Stimulated activated naive B cell treated with anti-CD40 and anti-IgM and Interleukin-4, amounts not matched to agents 10 μg/mL and 1 μg/mL and 100 μg/mL, for 72 hours (primary cell): ENCODE results near the gene HRH1.
"Not testable (repeated sequence)": the region's sequence is repeated elsewhere in the genome, so short reads cannot be mapped to it uniquely, and the experiment has no call there.

Source experiments
- ATAC-seq, 2 donors: fragments of 150-1000 bp; cut with Tn5 transposase; replicated peaks; 2 replicates each; pipeline ENCODE4 v1.10.0; 2021; ENCODE audit warnings: moderate library complexity in 1 of 2
- DNase-seq: peaks from one replicate; pipeline ENCODE4 v3.0.0; 2021
- H3K27ac Mint-ChIP-seq: one replicate; pipeline ENCODE4 v1.8.0; 2022; ENCODE audit warnings: mild to moderate bottlenecking, mixed read lengths
- H3K27me3 Mint-ChIP-seq, 2 donors: one replicate each; pipeline ENCODE4 v1.8.0; 2022; ENCODE audit warnings: mixed read lengths in 2 of 2
- H3K36me3 Mint-ChIP-seq, 2 donors: one replicate each; pipeline ENCODE4 v1.8.0; 2022; ENCODE audit warnings: mixed read lengths in 2 of 2, mild to moderate bottlenecking in 1 of 2
- H3K4me1 Mint-ChIP-seq, 2 donors: one replicate each; pipeline ENCODE4 v1.8.0; 2022; ENCODE audit warnings: mixed read lengths in 2 of 2, mild to moderate bottlenecking in 1 of 2
- H3K4me3 Mint-ChIP-seq, 2 donors: one replicate each; pipeline ENCODE4 v1.8.0; 2022; ENCODE audit warnings: mild to moderate bottlenecking in 2 of 2, mixed read lengths in 2 of 2, moderate library complexity in 1 of 2
- H3K9me3 Mint-ChIP-seq, 2 donors: one replicate each; pipeline ENCODE4 v1.8.0; 2022; ENCODE audit warnings: mixed read lengths in 2 of 2, mild to moderate bottlenecking in 1 of 2

HRH1 gene

DNA sequence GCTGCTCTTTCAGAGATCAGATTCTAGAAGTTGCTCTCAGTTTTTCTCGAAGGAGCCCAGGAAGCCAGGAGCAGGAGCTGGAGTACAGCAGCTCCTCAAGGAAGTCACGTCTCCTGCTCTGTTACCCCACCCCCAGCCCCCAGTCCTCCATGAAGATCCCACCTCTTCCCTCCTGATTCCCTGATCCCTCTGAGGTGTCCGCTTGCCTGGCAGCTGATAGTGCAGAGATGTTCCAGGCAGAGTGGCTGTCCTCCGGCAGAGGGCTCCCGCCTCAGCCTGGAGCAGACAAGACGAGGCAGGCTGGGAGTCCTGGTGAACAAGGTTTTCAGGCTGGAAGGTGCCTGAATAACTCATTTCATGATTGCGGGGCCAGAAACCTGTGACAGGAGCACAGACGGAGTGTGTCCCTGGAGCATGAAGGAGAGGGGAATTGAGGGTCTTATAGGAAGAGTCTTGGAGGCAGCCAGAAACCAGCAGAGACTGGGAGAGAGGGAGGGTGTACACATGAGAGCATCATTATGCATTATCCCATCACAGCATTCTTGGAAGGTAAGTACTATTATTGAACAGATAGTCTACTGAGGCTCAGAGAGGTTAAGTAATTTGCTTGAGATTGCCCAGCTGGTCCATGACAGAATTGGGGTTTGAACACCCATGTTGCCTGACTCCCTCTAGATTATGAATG is 1.2 kb downstream of the HRH1 start:
- peaks cover 35 to 41% of the 10 kb centered on the region in 2 donors for H3K27me3 Mint-ChIP-seq

DNA sequence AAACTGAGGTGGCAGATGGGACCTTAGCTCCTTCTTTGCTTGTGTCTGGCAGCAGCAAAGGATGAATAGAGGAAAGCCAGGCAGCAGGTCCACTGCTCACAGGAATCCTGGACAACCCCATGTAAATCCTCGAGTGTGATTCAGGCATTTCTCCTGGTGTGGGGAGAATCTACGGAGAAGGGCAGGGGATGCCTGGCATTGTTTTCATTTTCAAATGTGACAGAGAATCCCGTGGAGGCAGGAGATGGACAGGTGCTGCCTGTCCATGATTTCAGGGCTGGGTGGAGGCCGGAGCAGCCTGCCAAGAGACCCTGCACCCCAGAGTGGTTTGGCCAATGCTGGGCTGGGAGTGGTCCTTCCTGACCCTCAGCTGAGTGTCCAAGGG is 1.7 kb downstream of the HRH1 start:
- Mint-ChIP-seq H3K36me3 (no peaks in the 10 kb centered on the region), H3K4me3 (no peak overlapping the region), H3K27ac (no peak overlapping the region), H3K27me3 (peaks cover 33 to 46% of the 10 kb centered on the region in 2 donors), H3K4me1 (peaks cover 12 to 19% of the 10 kb centered on the region in 2 donors), H3K9me3 (no peaks in the 10 kb centered on the region)
- ATAC-seq, result no peak
- DNase-seq, result no peak

More for the DNA sequence above, 1.2 kb downstream of the HRH1 start:
- Mint-ChIP-seq H3K27ac (no peak overlapping the region), H3K9me3 (no peaks in the 10 kb centered on the region), H3K36me3 (no peaks in the 10 kb centered on the region), H3K4me3 (peak overlapping the region; percentile 78 to 83), H3K4me1 (peaks cover 12 to 19% of the 10 kb centered on the region in 2 donors)
- DNase-seq, result no peak
- peak; percentile 52 to 71 for ATAC-seq

GRCh38 chr3:11157421-11157820 is 3.1 kb downstream of the HRH1 start:
- ATAC-seq (no peak), DNase-seq (no peak)
- Mint-ChIP-seq H3K9me3 (no peaks in the 10 kb centered on the region), H3K27ac (no peak overlapping the region), H3K4me3 (no peak overlapping the region), H3K4me1 (peaks cover 12 to 19% of the 10 kb centered on the region in 2 donors), H3K36me3 (no peaks in the 10 kb centered on the region), H3K27me3 (peaks cover 34 to 56% of the 10 kb centered on the region in 2 donors)

GRCh38 chr3:11159421-11159904 is 5.2 kb downstream of the HRH1 start:
- Mint-ChIP-seq H3K27me3 (peaks cover 41 to 66% of the 10 kb centered on the region in 2 donors), H3K4me3 (no peak overlapping the region), H3K9me3 (no peaks in the 10 kb centered on the region), H3K27ac (no peak overlapping the region), H3K36me3 (no peaks in the 10 kb centered on the region), H3K4me1 (peaks cover 10 to 13% of the 10 kb centered on the region in 2 donors)
- ATAC-seq, result no peak
- no peak for DNase-seq

DNA sequence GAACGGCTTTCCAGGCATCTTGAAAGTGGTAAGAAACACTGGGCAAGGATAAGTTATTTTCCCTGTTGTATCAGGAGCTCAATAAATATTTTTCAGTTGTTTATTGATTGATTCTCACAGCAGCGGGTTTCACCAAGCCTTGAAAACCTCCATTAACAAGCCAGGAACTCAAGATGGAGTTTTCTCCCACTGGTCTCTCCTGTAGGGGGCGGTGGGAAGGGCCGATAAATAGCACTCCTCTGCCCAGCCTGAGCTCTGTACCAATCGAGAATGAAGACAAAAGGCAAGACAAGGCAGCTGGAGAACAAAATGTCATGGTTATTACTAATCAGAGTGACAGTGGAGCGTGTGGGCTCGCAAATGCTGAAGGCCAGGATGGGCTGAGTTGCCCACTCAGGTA is 7.4 kb downstream of the HRH1 start:
- no peaks in the 10 kb centered on the region for H3K36me3 Mint-ChIP-seq
- no peak overlapping the region for H3K4me3 Mint-ChIP-seq
- ATAC-seq, result no peak
- H3K27me3 Mint-ChIP-seq, result peaks cover 23 to 44% of the 10 kb centered on the region in 2 donors
- H3K4me1 Mint-ChIP-seq, result no peaks in the 10 kb centered on the region
- no peak for DNase-seq
- no peak overlapping the region for H3K27ac Mint-ChIP-seq
- no peaks in the 10 kb centered on the region for H3K9me3 Mint-ChIP-seq

- no peak for ATAC-seq
Observed at GRCh38 chr3:11162401-11163345, 8.4 kb downstream of the HRH1 start.

GRCh38 chr3:11164607-11165006 is 10.3 kb downstream of the HRH1 start:
- ATAC-seq (no peak), DNase-seq (no peak)
- Mint-ChIP-seq H3K4me3 (no peak overlapping the region), H3K27ac (no peak overlapping the region), H3K27me3 (peaks cover 22 to 34% of the 10 kb centered on the region in 2 donors), H3K9me3 (no peaks in the 10 kb centered on the region), H3K4me1 (no peaks in the 10 kb centered on the region), H3K36me3 (no peaks in the 10 kb centered on the region)

More at GRCh38 chr3:11162401-11163345, 8.4 kb downstream of the HRH1 start:
- H3K27me3 Mint-ChIP-seq, result peaks cover 18 to 34% of the 10 kb centered on the region in 2 donors
- no peak overlapping the region for H3K27ac Mint-ChIP-seq
- H3K4me1 Mint-ChIP-seq, result no peaks in the 10 kb centered on the region
- H3K4me3 Mint-ChIP-seq, result no peak overlapping the region
- no peaks in the 10 kb centered on the region for H3K36me3 Mint-ChIP-seq
- H3K9me3 Mint-ChIP-seq, result no peaks in the 10 kb centered on the region
- no peak for DNase-seq

GRCh38 chr3:11165476-11165875 is 11.2 kb downstream of the HRH1 start:
- H3K4me1 Mint-ChIP-seq, result no peaks in the 10 kb centered on the region
- H3K36me3 Mint-ChIP-seq, result no peaks in the 10 kb centered on the region
- no peak overlapping the region for H3K4me3 Mint-ChIP-seq

GRCh38 chr3:11166807-11167400 is 12.6 kb downstream of the HRH1 start:
- not testable (repeated sequence) for H3K9me3 Mint-ChIP-seq, ATAC-seq, H3K27ac Mint-ChIP-seq, H3K4me1 Mint-ChIP-seq, DNase-seq, H3K4me3 Mint-ChIP-seq, H3K36me3 Mint-ChIP-seq
- H3K27me3 Mint-ChIP-seq, result peaks cover 28 to 35% of the 10 kb centered on the region in 2 donors

More at GRCh38 chr3:11165476-11165875, 11.2 kb downstream of the HRH1 start:
- H3K9me3 Mint-ChIP-seq, result no peaks in the 10 kb centered on the region
- ATAC-seq (no peak), DNase-seq (no peak)
- H3K27ac Mint-ChIP-seq, result no peak overlapping the region
- H3K27me3 Mint-ChIP-seq, result peaks cover 22 to 37% of the 10 kb centered on the region in 2 donors

- H3K4me3 Mint-ChIP-seq, result no peak overlapping the region
- peaks cover 22 to 29% of the 10 kb centered on the region in 2 donors for H3K27me3 Mint-ChIP-seq
- no peaks in the 10 kb centered on the region for H3K36me3 Mint-ChIP-seq
- DNase-seq (no peak), ATAC-seq (no peak)
- no peaks in the 10 kb centered on the region for H3K4me1 Mint-ChIP-seq
- H3K9me3 Mint-ChIP-seq, result no peaks in the 10 kb centered on the region
- H3K27ac Mint-ChIP-seq, result no peak overlapping the region
Observed at GRCh38 chr3:11167590-11167989, 13.3 kb downstream of the HRH1 start.

DNA sequence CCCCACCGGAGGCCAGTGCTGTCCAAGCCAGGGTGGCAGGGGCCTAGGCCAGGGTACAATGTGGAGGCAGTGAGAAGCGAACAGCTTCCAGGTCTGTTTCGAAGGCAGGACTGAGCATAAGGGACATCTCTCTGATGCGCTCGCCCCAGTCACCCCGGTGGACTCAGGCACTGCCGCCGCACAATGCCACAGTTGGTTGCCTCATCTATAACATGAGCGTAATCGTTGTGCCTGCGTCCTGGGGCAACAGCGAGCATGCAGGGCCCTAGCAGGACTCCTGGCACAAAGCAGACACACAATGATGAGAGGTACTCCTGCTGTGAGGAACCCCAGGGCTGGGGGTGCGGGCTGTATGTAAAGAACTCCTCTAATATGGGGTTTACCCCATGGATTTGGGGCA is 14.1 kb downstream of the HRH1 start:
- Mint-ChIP-seq H3K4me1 (no peaks in the 10 kb centered on the region), H3K27ac (no peak overlapping the region), H3K9me3 (no peaks in the 10 kb centered on the region), H3K27me3 (peaks cover 18 to 21% of the 10 kb centered on the region in 2 donors), H3K4me3 (no peak overlapping the region), H3K36me3 (no peaks in the 10 kb centered on the region)
- DNase-seq (no peak), ATAC-seq (no peak)

DNA sequence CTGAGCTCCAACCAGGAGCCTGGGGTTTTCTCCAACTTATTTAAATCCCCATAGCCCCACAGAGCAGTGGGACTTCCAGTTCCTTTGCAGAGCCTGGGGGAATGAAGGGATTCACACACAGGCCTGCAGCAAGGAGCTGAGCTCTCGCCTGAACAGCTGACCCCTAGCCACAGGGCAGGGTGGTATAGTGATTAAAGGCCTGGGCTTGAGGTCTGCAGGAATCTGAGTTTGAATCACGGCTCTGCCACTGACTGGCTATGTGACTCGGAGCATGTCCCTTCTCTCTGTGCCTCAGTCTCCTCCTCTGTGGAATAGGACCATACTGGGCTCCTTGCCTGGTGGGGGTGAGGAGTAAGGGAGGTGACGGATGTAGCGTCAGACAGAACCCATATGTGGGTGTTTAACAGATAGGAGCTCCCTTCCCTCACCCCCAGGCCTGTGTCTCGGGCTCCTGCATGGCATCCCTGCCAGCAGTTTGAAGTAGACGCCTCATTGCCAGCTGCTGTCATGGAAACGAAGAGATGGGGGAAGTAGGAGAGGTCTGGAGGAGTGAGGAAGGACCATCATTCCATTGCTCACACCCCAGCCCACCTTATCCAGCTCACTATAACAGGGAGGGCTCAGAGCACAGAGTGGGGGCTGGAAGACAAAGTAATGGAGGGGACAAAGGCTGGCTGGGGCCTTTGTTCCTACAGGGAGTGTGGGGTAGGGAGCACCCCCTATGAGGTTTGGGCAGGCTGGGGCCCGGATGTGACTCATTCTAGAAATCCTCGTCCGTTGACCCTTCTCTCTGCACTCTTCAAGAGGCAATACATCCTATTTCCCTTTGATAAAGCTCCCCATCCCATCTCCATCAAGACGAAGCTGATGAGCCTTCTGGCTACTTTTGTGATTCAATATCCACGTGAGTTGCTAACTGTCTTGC is 14.8 kb downstream of the HRH1 start:
- peaks cover 13 to 16% of the 10 kb centered on the region in 2 donors for H3K27me3 Mint-ChIP-seq
- no peak overlapping the region for H3K4me3 Mint-ChIP-seq
- no peak overlapping the region for H3K27ac Mint-ChIP-seq
- ATAC-seq (no peak), DNase-seq (no peak)
- no peaks in the 10 kb centered on the region for H3K4me1 Mint-ChIP-seq
- no peaks in the 10 kb centered on the region for H3K36me3 Mint-ChIP-seq
- H3K9me3 Mint-ChIP-seq, result no peaks in the 10 kb centered on the region

DNA sequence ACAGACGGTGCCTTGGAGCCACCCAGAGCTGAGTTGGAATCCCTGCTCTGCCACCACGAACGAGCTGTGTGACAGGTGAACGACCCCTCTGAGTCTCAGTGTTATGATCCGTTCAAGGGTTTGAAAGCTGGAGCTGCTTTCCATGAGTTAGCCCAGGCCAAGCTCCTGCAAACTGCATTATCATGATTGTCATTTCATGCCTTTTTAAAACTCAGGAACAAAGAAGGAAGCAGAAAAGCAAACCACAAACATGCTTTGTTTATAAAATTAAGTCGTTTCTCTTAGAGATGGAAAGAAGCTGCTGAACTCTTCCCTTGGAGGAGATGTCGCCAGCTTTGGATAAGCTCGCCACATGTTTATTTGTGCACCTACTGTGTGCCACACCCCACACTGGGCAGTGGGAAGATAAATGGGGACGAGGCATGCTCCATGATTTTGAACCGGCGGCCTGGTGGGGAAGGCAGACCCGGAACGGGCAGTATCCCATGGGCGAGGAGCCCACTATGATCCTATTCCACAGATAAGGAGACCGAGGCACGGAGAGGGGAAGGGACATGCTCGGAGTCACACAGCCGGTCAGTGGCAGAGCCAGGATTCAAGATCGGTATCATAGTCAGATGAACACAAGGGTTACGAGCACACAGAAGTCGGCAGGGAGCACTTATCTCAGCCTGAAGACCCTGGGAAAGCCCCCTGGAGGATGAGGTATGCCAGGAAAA is 15.9 kb downstream of the HRH1 start:
- ATAC-seq (no peak), DNase-seq (no peak)
- Mint-ChIP-seq H3K27me3 (peaks cover 11 to 14% of the 10 kb centered on the region in 2 donors), H3K4me1 (no peaks in the 10 kb centered on the region), H3K4me3 (no peak overlapping the region), H3K27ac (no peak overlapping the region), H3K36me3 (no peaks in the 10 kb centered on the region), H3K9me3 (no peaks in the 10 kb centered on the region)
